T-helper 2 cell treated with Interferon-gamma antibody and Interleukin-4, amounts not matched to agents 5 μg/mL and 100 μg/mL, for 36 hours (primary cell): ENCODE data around the gene KCNIP4.

Source experiments
- DNase-seq: peaks from one replicate; pipeline ENCODE4 v3.0.0; 2021; ENCODE audit warnings: low spot score
- H3K27ac Mint-ChIP-seq: one replicate; pipeline ENCODE4 v1.8.0; 2021; ENCODE audit warnings: mild to moderate bottlenecking, mixed read lengths
- H3K27me3 Mint-ChIP-seq: one replicate; pipeline ENCODE4 v1.8.0; 2021; ENCODE audit warnings: low read depth, mixed read lengths
- H3K36me3 Mint-ChIP-seq: one replicate; pipeline ENCODE4 v1.8.0; 2021; ENCODE audit warnings: low read depth, mixed read lengths
- H3K4me1 Mint-ChIP-seq: one replicate; pipeline ENCODE4 v1.8.0; 2021; ENCODE audit warnings: low read depth, mixed read lengths
- H3K4me3 Mint-ChIP-seq: one replicate; pipeline ENCODE4 v1.8.0; 2022; ENCODE audit warnings: mild to moderate bottlenecking, moderate library complexity, mixed read lengths
- H3K9me3 Mint-ChIP-seq: one replicate; pipeline ENCODE4 v1.8.0; 2021; ENCODE audit warnings: mixed read lengths

The KCNIP4 gene

GRCh38 chr4:21490682-21491081 lies 457.9 kb downstream of the KCNIP4 start:
- Mint-ChIP-seq H3K36me3 (no peaks in the 10 kb centered on the region), H3K27me3 (no peaks in the 10 kb centered on the region), H3K9me3 (peaks cover 4% of the 10 kb centered on the region), H3K27ac (no peak overlapping the region), H3K4me3 (no peak overlapping the region), H3K4me1 (no peaks in the 10 kb centered on the region)
- no peak for DNase-seq

GRCh38 chr4:21476757-21477156 lies 471.8 kb downstream of the KCNIP4 start:
- no peaks in the 10 kb centered on the region for H3K36me3 Mint-ChIP-seq
- H3K4me1 Mint-ChIP-seq = no peaks in the 10 kb centered on the region
- no peak overlapping the region for H3K27ac Mint-ChIP-seq
- no peaks in the 10 kb centered on the region for H3K9me3 Mint-ChIP-seq
- no peak overlapping the region for H3K4me3 Mint-ChIP-seq
- DNase-seq = no peak
- H3K27me3 Mint-ChIP-seq = no peaks in the 10 kb centered on the region

- Mint-ChIP-seq H3K9me3 (no peaks in the 10 kb centered on the region), H3K27ac (no peak overlapping the region), H3K36me3 (no peaks in the 10 kb centered on the region), H3K27me3 (no peaks in the 10 kb centered on the region), H3K4me3 (no peak overlapping the region), H3K4me1 (no peaks in the 10 kb centered on the region)
- DNase-seq = no peak
Observed at GRCh38 chr4:21474195-21474594, 474.4 kb downstream of the KCNIP4 start.

- no peak for DNase-seq
- Mint-ChIP-seq H3K36me3 (no peaks in the 10 kb centered on the region), H3K9me3 (peaks cover 9% of the 10 kb centered on the region), H3K4me1 (no peaks in the 10 kb centered on the region), H3K27ac (no peak overlapping the region), H3K4me3 (no peak overlapping the region), H3K27me3 (no peaks in the 10 kb centered on the region)
Observed at GRCh38 chr4:21470535-21470934, 478.0 kb downstream of the KCNIP4 start.

- DNase-seq = no peak
- Mint-ChIP-seq H3K27me3 (no peaks in the 10 kb centered on the region), H3K4me3 (no peak overlapping the region), H3K27ac (no peak overlapping the region), H3K9me3 (peaks cover 9% of the 10 kb centered on the region), H3K36me3 (no peaks in the 10 kb centered on the region), H3K4me1 (no peaks in the 10 kb centered on the region)
Observed at GRCh38 chr4:21469438-21470300, 478.9 kb downstream of the KCNIP4 start.

- no peaks in the 10 kb centered on the region for H3K4me1 Mint-ChIP-seq
- DNase-seq = no peak
- H3K36me3 Mint-ChIP-seq = no peaks in the 10 kb centered on the region
- H3K9me3 Mint-ChIP-seq = peaks cover 9% of the 10 kb centered on the region
- H3K27ac Mint-ChIP-seq = no peak overlapping the region
- H3K4me3 Mint-ChIP-seq = no peak overlapping the region
- no peaks in the 10 kb centered on the region for H3K27me3 Mint-ChIP-seq
Observed at GRCh38 chr4:21467551-21467950, 481.0 kb downstream of the KCNIP4 start.

GRCh38 chr4:21457086-21457840 lies 491.3 kb downstream of the KCNIP4 start:
- no peak for DNase-seq
- no peak overlapping the region for H3K4me3 Mint-ChIP-seq
- no peak overlapping the region for H3K27ac Mint-ChIP-seq
- H3K4me1 Mint-ChIP-seq = no peaks in the 10 kb centered on the region
- H3K36me3 Mint-ChIP-seq = no peaks in the 10 kb centered on the region
- no peaks in the 10 kb centered on the region for H3K27me3 Mint-ChIP-seq
- peaks cover 20% of the 10 kb centered on the region for H3K9me3 Mint-ChIP-seq

GRCh38 chr4:21454831-21455230 lies 493.7 kb downstream of the KCNIP4 start:
- DNase-seq = no peak
- Mint-ChIP-seq H3K27me3 (no peaks in the 10 kb centered on the region), H3K9me3 (peaks cover 11% of the 10 kb centered on the region), H3K36me3 (no peaks in the 10 kb centered on the region), H3K4me3 (no peak overlapping the region), H3K4me1 (no peaks in the 10 kb centered on the region), H3K27ac (no peak overlapping the region)

- H3K27ac Mint-ChIP-seq = no peak overlapping the region
- H3K4me3 Mint-ChIP-seq = no peak overlapping the region
- H3K4me1 Mint-ChIP-seq = no peaks in the 10 kb centered on the region
- no peak for DNase-seq
- H3K27me3 Mint-ChIP-seq = no peaks in the 10 kb centered on the region
- H3K36me3 Mint-ChIP-seq = no peaks in the 10 kb centered on the region
- H3K9me3 Mint-ChIP-seq = peaks cover 11% of the 10 kb centered on the region
Observed at GRCh38 chr4:21454201-21454600, 494.4 kb downstream of the KCNIP4 start.

- no peak overlapping the region for H3K27ac Mint-ChIP-seq
- no peak for DNase-seq
- H3K36me3 Mint-ChIP-seq = no peaks in the 10 kb centered on the region
- H3K4me1 Mint-ChIP-seq = no peaks in the 10 kb centered on the region
- no peak overlapping the region for H3K4me3 Mint-ChIP-seq
- peaks cover 13% of the 10 kb centered on the region for H3K9me3 Mint-ChIP-seq
- H3K27me3 Mint-ChIP-seq = no peaks in the 10 kb centered on the region
Observed at GRCh38 chr4:21452931-21453330, 495.6 kb downstream of the KCNIP4 start.

GRCh38 chr4:21451032-21451431 lies 497.5 kb downstream of the KCNIP4 start:
- Mint-ChIP-seq H3K4me1 (no peaks in the 10 kb centered on the region), H3K4me3 (no peak overlapping the region), H3K36me3 (no peaks in the 10 kb centered on the region), H3K9me3 (peaks cover 9% of the 10 kb centered on the region), H3K27ac (no peak overlapping the region), H3K27me3 (no peaks in the 10 kb centered on the region)
- no peak for DNase-seq

GRCh38 chr4:21450331-21450730 lies 498.2 kb downstream of the KCNIP4 start:
- Mint-ChIP-seq H3K9me3 (peaks cover 9% of the 10 kb centered on the region), H3K4me3 (no peak overlapping the region), H3K4me1 (no peaks in the 10 kb centered on the region), H3K36me3 (no peaks in the 10 kb centered on the region), H3K27me3 (no peaks in the 10 kb centered on the region), H3K27ac (no peak overlapping the region)
- no peak for DNase-seq

- Mint-ChIP-seq H3K9me3 (peaks cover 11% of the 10 kb centered on the region), H3K27me3 (no peaks in the 10 kb centered on the region), H3K36me3 (no peaks in the 10 kb centered on the region), H3K4me3 (no peak overlapping the region), H3K4me1 (no peaks in the 10 kb centered on the region), H3K27ac (no peak overlapping the region)
- no peak for DNase-seq
Observed at GRCh38 chr4:21447301-21448054, 501.1 kb downstream of the KCNIP4 start.

GRCh38 chr4:21420166-21420565 lies 528.4 kb downstream of the KCNIP4 start:
- Mint-ChIP-seq H3K9me3 (peaks cover 4% of the 10 kb centered on the region), H3K27ac (no peak overlapping the region), H3K4me3 (no peak overlapping the region), H3K36me3 (no peaks in the 10 kb centered on the region), H3K27me3 (no peaks in the 10 kb centered on the region), H3K4me1 (no peaks in the 10 kb centered on the region)
- DNase-seq = no peak
